ENCODE data around the gene OLA1.

DNA sequence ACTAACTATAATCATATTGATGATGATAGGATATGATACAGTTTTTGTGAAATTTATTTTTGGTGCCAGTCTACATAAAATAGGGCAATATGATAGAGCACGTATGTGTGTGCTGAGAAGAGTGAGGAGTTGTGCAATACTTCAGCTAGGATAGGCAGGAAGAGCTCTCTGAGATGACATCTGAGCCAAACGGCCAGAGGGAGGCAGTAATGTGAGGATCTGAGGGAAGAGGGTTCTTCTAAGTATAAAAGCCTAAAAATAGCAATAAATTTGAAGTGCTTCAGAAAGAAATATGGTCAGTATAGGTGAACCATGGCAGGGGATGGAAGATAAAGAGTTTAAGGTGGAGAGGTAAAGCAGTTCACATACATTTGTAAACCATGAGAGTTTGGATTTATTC, 102.5 kb downstream of the OLA1 start:
- TF ChIP-seq, protein P1, sequence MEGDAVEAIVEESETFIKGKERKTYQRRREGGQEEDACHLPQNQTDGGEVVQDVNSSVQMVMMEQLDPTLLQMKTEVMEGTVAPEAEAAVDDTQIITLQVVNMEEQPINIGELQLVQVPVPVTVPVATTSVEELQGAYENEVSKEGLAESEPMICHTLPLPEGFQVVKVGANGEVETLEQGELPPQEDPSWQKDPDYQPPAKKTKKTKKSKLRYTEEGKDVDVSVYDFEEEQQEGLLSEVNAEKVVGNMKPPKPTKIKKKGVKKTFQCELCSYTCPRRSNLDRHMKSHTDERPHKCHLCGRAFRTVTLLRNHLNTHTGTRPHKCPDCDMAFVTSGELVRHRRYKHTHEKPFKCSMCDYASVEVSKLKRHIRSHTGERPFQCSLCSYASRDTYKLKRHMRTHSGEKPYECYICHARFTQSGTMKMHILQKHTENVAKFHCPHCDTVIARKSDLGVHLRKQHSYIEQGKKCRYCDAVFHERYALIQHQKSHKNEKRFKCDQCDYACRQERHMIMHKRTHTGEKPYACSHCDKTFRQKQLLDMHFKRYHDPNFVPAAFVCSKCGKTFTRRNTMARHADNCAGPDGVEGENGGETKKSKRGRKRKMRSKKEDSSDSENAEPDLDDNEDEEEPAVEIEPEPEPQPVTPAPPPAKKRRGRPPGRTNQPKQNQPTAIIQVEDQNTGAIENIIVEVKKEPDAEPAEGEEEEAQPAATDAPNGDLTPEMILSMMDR (IDR thresholded peaks at IDR 0.05) = no peak
- no peak for TF ChIP-seq ZFX (IDR thresholded peaks at IDR 0.05; ENCODE audit: borderline replicate concordance)
